GM10266 (cell line): ENCODE measurements around the gene GID8.

Experiments used
- DNase-seq: peaks from one replicate; pipeline ENCODE4 v3.0.0; 2012; ENCODE audit errors: extremely low spot score
- TF ChIP-seq, protein P1 (sequence below): IDR thresholded peaks from 2 replicates; pipeline ENCODE4 v1.5.1; 2012; ENCODE audit warnings: mild to moderate bottlenecking, low read depth; ENCODE audit not compliant: control insufficient read depth, insufficient read depth; ENCODE audit errors: missing control alignments

GID8 gene

DNA sequence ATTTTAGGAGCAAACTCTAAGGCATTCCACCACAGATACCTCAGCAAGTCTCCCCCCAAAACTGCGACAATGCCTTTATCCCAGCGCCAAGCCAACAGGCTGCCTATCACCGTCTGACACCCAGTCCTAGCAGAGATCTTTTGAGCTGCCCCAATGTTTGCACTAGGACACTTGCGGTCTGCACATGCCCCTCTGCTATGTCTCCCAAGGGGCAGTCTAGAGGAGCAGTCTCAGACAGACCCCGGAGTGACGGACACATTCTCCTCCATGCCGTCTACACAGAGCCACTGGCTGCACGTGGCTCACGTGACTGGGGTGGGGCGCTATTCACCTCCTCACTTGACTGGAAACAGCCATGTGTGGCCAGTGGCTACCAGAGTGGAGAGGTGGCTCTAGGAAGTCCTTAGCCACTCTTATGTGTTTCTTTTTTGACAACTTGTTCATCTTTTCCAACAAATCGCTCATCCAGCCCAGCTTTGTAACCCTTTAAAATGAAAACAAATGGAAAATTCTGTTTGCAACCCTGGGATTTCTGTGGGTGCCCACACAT is 27.7 kb upstream of the GID8 start:
- DNase-seq = no peak

DNA sequence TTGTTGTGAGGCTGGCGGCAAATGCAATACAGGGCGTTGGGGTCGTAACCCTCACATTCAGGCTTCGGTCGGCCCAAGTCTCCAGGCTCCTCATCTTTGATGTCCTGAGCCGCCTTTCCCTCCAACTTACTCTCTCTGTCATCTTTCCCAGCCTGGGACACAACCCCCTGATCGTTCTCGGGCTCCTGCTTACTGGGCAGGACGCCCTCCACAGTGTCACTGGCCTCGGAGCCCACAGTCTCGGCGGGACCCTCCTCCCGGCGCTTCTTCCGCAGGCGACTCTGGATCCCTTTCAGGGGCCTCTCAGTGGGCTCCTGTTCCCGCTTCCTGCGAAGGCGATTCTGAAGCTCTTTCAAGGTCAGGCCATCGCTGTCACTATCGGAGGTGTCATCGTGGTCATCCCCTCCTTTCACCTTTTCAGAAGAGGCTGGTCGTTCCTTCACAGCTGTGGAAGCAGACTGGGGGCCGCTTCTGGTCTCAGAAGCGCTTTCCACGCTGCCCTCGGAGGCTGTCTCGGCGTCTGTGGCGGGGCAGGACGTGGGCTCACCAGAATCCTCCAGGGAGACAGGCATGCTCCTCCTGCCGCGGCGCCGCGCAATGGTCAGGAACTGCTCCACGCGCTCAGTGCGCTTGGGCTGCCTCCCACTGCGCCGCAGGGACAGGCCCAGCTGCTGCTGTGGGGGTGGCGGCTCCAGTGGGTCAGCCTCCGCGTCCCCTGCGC is 27.0 kb upstream of the GID8 start:
- TF ChIP-seq, protein P1, sequence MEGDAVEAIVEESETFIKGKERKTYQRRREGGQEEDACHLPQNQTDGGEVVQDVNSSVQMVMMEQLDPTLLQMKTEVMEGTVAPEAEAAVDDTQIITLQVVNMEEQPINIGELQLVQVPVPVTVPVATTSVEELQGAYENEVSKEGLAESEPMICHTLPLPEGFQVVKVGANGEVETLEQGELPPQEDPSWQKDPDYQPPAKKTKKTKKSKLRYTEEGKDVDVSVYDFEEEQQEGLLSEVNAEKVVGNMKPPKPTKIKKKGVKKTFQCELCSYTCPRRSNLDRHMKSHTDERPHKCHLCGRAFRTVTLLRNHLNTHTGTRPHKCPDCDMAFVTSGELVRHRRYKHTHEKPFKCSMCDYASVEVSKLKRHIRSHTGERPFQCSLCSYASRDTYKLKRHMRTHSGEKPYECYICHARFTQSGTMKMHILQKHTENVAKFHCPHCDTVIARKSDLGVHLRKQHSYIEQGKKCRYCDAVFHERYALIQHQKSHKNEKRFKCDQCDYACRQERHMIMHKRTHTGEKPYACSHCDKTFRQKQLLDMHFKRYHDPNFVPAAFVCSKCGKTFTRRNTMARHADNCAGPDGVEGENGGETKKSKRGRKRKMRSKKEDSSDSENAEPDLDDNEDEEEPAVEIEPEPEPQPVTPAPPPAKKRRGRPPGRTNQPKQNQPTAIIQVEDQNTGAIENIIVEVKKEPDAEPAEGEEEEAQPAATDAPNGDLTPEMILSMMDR = no peak
- DNase-seq = no peak

More for the DNA sequence above, 27.7 kb upstream of the GID8 start:
- TF ChIP-seq, protein P1 = no peak

- TF ChIP-seq, protein P1 = no peak
- DNase-seq = no peak
Measured at GRCh38 chr20:62911701-62912280, 26.2 kb upstream of the GID8 start.

DNA sequence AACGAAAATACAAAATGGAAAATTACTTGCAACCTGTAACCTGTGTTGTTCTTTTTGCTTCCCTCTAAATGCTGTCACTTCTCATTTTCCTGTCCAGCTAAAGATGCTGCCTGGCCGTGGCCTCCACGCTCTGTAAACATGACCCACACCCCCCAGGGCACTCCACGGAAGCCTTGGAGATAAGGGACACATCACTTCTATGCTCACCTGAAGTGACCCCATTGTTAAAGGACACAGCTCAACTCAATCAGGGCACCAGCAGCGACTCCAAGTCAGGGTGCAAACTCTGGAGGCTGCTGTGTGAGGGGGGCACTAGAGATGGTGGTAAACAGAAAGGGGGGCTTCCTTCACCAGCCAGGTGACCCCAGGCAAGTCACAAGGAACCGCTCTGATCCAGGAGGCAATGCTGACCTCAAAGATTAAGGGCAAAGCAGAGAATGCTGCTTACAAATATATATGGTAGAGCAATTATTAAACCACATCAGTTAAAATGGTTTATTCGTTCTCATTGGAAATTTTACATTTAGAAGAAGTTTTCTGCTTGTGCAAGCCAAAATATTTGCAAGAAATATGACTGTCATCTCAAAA is 24.8 kb upstream of the GID8 start:
- no peak for DNase-seq
- TF ChIP-seq, protein P1 = no peak

- no peak for DNase-seq
- TF ChIP-seq, protein P1 = no peak
Measured at GRCh38 chr20:62914436-62914835, 23.5 kb upstream of the GID8 start.

GRCh38 chr20:62914970-62915457 is 22.9 kb upstream of the GID8 start:
- TF ChIP-seq, protein P1 = no peak
- no peak for DNase-seq
